NB4 (cell line): Measurements from ENCODE around the gene PITX1.

ENCODE experiments used
- DNase-seq: peaks from one replicate; pipeline ENCODE4 v3.0.0; 2010; ENCODE audit warnings: low read depth
- H3K4me3 ChIP-seq: one replicate; pipeline ENCODE4 v1.5.1; 2011; ENCODE audit warnings: mild to moderate bottlenecking, low read depth, low read length, moderate library complexity
- MAX ChIP-seq: IDR thresholded peaks from 2 replicates; pipeline ENCODE4 v1.6.1; 2011; ENCODE audit warnings: low read depth, low read length
- MYC ChIP-seq: IDR thresholded peaks from 2 replicates; pipeline ENCODE4 v1.6.1; 2011; ENCODE audit warnings: low read depth, low read length
- POLR2A ChIP-seq: IDR thresholded peaks from 2 replicates; pipeline ENCODE4 v1.6.1; 2011; ENCODE audit warnings: mild to moderate bottlenecking; ENCODE audit not compliant: insufficient read length; ENCODE audit errors: extremely low read depth
- TF ChIP-seq, protein P1 (sequence below): IDR thresholded peaks from one replicate; pipeline ENCODE4 v1.5.1; 2012; ENCODE audit warnings: low read depth, low read length

PITX1 gene

GRCh38 chr5:135039271-135040033 lies 5.4 kb upstream of the PITX1 start:
- no peak for DNase-seq
- H3K4me3 ChIP-seq = no peak overlapping the region
- TF ChIP-seq MAX (no peak), POLR2A (no peak), MYC (no peak)
- TF ChIP-seq, protein P1, sequence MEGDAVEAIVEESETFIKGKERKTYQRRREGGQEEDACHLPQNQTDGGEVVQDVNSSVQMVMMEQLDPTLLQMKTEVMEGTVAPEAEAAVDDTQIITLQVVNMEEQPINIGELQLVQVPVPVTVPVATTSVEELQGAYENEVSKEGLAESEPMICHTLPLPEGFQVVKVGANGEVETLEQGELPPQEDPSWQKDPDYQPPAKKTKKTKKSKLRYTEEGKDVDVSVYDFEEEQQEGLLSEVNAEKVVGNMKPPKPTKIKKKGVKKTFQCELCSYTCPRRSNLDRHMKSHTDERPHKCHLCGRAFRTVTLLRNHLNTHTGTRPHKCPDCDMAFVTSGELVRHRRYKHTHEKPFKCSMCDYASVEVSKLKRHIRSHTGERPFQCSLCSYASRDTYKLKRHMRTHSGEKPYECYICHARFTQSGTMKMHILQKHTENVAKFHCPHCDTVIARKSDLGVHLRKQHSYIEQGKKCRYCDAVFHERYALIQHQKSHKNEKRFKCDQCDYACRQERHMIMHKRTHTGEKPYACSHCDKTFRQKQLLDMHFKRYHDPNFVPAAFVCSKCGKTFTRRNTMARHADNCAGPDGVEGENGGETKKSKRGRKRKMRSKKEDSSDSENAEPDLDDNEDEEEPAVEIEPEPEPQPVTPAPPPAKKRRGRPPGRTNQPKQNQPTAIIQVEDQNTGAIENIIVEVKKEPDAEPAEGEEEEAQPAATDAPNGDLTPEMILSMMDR = no peak

GRCh38 chr5:135038813-135039270 lies 4.8 kb upstream of the PITX1 start:
- no peak overlapping the region for H3K4me3 ChIP-seq
- TF ChIP-seq, protein P1 = no peak
- TF ChIP-seq MYC (no peak), MAX (no peak), POLR2A (no peak)
- DNase-seq = no peak

DNA sequence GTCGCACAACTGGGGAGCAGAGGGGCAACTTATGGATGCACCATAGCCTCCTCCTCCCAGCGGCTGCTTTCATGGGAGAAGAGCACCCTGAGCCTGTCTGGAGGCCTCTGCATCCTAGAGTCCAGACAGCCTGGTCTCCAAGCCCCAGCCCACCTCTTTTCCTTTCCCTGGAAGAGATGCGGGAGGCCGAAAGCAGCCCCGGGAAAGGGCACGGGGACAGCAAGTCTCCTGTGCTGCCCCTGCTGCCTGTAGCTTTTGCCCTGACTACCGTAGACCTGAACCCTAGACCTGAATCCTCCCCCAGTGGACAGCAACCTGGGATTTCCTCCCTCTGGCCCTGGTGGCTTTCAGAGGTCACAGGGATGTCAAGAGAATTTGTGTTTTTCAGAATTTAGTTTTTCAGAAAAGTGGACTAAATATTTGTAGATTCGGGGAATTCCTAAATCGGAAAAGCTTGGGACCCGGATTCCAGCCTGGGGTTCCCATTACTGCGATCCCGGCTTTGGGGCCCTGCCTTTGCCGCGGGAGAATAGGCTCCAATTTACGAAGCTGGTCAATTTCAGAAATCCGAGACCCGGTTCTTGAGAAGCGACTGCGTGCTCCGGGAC lies 4.3 kb upstream of the PITX1 start:
- no peak overlapping the region for H3K4me3 ChIP-seq
- TF ChIP-seq POLR2A = no peak
- no peak for TF ChIP-seq MAX
- TF ChIP-seq, protein P1 = no peak
- TF ChIP-seq MYC = no peak
- DNase-seq = no peak

GRCh38 chr5:135037519-135038204 lies 3.6 kb upstream of the PITX1 start:
- DNase-seq = no peak
- H3K4me3 ChIP-seq = no peak overlapping the region
- no peak for TF ChIP-seq POLR2A

- DNase-seq = no peak
- H3K4me3 ChIP-seq = no peak overlapping the region
- no peak for TF ChIP-seq POLR2A
Observed at GRCh38 chr5:135036405-135036804, 2.4 kb upstream of the PITX1 start.

GRCh38 chr5:135035678-135036030 lies 1.6 kb upstream of the PITX1 start:
- H3K4me3 ChIP-seq = no peak overlapping the region
- DNase-seq = no peak
- no peak for TF ChIP-seq POLR2A
- no peak for TF ChIP-seq MYC
- TF ChIP-seq, protein P1 = no peak
- no peak for TF ChIP-seq MAX
